GM11168 (cell line): ENCODE measurements around the gene LCE4A.

Source experiments
- in situ Hi-C: fragments of 300-500 bp; cut with MboI; formaldehyde crosslinking; loops from one replicate; pipeline ENCODE4 v1.12.0; 2022; ENCODE audit warnings: low sequenced_read_pairs; ENCODE audit not compliant: unreplicated experiment

Gene LCE4A

DNA sequence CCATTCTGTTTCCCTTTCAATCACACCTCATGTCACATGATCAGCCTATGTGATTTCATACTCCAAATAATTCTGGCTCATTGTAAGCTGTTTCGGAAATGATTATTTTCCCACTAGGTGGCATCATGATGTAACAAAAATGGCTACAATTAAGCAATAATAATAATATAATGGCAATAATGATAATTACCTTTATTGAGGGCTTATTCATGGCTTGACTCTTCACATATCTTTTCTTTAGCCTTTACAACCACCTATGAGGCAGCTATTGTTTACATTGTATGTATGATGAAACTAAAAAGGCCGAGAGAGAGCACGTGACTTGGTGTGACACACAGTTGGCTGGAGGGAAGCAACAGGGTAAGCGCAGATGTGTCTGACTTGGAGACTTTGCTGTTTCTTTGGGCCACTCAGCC, 37.3 kb downstream of the LCE4A start:
- in situ Hi-C loops = no loop called here

DNA sequence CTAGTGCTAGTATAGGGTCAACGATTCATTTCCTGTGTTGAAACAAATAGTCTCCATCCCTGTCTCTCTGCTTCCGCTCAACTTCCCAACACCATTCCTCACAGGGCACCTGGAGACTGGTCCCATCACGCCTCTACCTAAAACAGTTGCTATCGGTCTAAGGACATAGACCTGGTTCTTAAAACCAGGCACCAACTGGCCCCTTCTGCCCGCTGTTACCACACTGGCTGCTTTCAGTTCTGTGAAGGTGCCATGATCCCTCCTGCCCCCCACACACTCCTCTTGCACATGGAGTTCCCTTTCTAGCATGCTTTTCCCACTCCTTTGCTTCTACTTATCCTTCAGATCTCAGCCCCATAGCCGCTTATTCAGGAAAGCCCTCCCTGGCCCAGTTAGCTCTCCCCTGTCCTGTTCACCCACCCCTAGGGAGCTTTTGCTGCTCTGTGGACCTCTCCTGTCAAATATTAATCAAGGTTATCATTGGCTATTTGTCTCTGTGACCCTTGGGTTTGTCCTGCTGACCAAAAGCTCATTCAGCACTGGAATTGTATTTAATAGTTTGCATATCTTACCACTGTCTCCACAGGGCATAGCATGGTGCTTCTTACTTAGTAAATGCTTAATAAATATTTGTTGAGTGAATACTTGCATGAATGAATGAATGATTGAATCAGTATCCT, 37.9 kb downstream of the LCE4A start:
- in situ Hi-C loops = no loop called here

DNA sequence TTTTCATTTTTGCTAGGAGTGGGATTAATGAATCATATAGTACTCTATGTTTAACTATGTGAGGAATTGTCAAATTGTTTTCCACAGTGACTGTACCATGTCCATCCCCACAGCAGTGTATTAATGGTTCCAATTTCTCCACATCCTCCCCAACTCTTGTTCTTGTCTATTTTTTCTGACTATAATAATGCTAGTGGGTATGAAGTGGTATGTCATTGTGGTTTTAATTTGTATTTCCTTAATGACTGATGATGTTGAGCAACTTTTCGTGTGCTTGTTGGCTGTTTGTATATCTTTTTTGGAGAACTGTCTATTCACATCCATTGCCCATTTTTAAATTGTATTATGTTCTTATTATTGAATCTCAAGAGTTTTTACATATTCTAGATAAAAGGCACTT, 39.9 kb downstream of the LCE4A start:
- in situ Hi-C loops = no loop called here

GRCh38 chr1:152752225-152752624, 44.3 kb downstream of the LCE4A start:
- in situ Hi-C loops = no loop called here

DNA sequence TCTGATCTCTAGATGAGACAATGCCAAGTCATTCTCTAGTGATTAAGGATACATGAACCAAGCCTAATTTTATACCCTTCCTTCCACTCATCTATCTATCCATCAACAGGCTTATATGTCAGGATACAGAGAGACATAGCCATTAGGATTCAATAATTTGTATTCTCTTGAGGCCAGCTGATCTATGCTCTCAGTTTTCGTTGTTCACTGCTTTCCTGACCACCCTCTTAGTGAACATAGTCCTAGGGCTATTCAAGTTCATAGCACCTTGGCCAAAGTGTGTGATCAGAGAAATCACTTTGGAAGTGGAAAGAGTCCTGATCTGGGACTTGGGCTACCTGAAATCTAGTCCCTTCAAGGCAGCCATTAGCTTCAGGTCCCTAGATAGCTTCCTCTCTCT, 45.6 kb downstream of the LCE4A start:
- in situ Hi-C loops = no loop called here

DNA sequence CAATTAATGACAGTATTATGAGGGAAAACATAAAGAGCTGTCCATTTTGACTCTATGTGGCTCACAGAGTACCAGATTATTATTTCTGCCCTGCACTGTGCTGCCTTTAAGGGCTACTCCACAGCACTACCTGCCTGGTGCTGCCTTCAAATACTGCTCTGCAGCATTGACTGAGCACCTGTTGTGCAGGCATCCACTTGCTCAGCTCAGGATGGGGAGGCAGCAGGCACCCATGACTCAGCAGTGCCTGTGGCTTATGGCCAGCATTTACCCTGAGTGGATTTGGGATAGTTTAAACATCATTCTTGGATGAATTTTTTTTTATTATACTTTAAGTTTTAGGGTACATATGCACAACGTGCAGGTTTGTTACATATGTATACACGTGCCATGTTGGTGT, 48.9 kb downstream of the LCE4A start:
- in situ Hi-C loops = no loop called here

DNA sequence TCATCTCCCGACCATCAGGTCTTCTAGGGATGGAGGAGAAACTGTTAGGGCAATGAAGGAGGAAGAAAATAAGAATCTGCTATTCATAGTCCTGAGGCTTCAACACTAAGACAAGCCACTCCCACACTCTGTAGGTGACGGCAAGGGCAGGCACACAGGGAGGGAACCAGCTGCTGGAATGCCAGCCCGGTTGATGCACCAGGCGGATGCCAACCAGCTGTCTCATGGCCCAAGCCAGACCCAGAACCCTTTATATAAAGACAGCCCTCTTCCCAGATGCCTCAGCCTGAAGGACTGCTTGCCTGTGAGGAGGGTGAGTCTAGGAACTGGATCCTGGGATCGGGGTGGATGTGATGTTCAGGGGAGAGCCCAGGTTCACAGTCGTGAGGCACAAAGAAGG, 49.8 kb downstream of the LCE4A start, which contains the start of gene KPRP:
Gene KPRP, plus strand, starts transcription at position 279 of the 400 bp plus-strand sequence. CDS start 1,564 bp downstream, outside the sequence.
- in situ Hi-C loops = no loop called here

DNA sequence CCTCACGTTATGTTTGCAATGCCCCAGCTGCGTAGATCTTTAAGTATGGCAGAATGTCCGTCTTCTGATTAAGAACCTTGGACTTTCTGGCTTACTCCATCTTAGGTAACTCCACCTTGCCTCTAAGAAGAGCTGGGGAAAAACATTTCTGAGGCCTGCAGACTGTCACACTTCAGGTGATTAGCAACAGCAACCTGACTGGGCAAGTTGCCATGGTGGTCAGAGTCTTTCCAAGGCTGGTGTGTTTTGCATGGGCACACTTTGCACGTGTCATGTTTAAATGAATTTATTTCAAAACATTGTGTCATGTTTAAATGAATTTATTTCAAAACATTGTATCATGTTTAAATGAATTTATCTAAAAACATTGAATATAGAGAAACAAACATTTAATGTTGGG, 50.7 kb downstream of the LCE4A start:
- in situ Hi-C loops = no loop called here
